Stimulated activated naive CD8-positive, alpha-beta T cell treated with anti-CD3 and anti-CD28 coated beads, Interleukin-15, amount 100 ng/mL, for 72 hours (primary cell): ENCODE results near the gene MBP.
A peak's percentile ranks its signal among the peaks of the same experiment; 100 is the strongest.

Source experiments
- ATAC-seq: fragments of 150-1000 bp; cut with Tn5 transposase; 2 replicates; pipeline ENCODE4 v1.10.0; 2021; ENCODE audit warnings: mild to moderate bottlenecking, moderate library complexity
- DNase-seq, 2 donors: peaks; one replicate each; pipeline ENCODE4 v3.0.0; 2021 to 2022
- H3K27ac Mint-ChIP-seq, 2 donors: one replicate each; pipeline ENCODE4 v1.8.0; 2022; ENCODE audit warnings: mild to moderate bottlenecking in 2 of 2, mixed read lengths in 2 of 2, moderate library complexity in 2 of 2
- H3K27me3 Mint-ChIP-seq: one replicate; pipeline ENCODE4 v1.8.0; 2022; ENCODE audit warnings: mixed read lengths
- H3K4me1 Mint-ChIP-seq: one replicate; pipeline ENCODE4 v1.8.0; 2022; ENCODE audit warnings: mild to moderate bottlenecking, mixed read lengths
- H3K4me3 Mint-ChIP-seq, 2 donors: one replicate each; pipeline ENCODE4 v1.8.0; 2022; ENCODE audit warnings: mild to moderate bottlenecking in 2 of 2, mixed read lengths in 2 of 2, moderate library complexity in 1 of 2
- H3K9me3 Mint-ChIP-seq, 2 donors: one replicate each; pipeline ENCODE4 v1.8.0; 2022; ENCODE audit warnings: mixed read lengths in 2 of 2

Gene MBP

GRCh38 chr18:77043541-77044280 lies 88.9 kb downstream of the MBP start:
- Mint-ChIP-seq H3K27ac (peak overlapping the region in 1 of 2 donors; percentile 7), H3K4me1 (peaks cover 21% of the 10 kb centered on the region), H3K27me3 (no peaks in the 10 kb centered on the region), H3K4me3 (no peak overlapping the region), H3K9me3 (no peaks in the 10 kb centered on the region)
- DNase-seq (no peak), ATAC-seq (peak; percentile 9)

GRCh38 chr18:77042583-77042982 lies 90.0 kb downstream of the MBP start:
- no peak overlapping the region for H3K4me3 Mint-ChIP-seq
- H3K9me3 Mint-ChIP-seq = no peaks in the 10 kb centered on the region
- no peaks in the 10 kb centered on the region for H3K27me3 Mint-ChIP-seq
- ATAC-seq (no peak), DNase-seq (no peak)
- no peak overlapping the region for H3K27ac Mint-ChIP-seq
- peaks cover 21% of the 10 kb centered on the region for H3K4me1 Mint-ChIP-seq

GRCh38 chr18:77039196-77040130 lies 93.1 kb downstream of the MBP start:
- no peak overlapping the region for H3K4me3 Mint-ChIP-seq
- H3K4me1 Mint-ChIP-seq = peaks cover 36% of the 10 kb centered on the region
- H3K27me3 Mint-ChIP-seq = no peaks in the 10 kb centered on the region
- H3K9me3 Mint-ChIP-seq = no peaks in the 10 kb centered on the region
- DNase-seq (no peak), ATAC-seq (no peak)
- H3K27ac Mint-ChIP-seq = peak overlapping the region in 1 of 2 donors; percentile 11

GRCh38 chr18:77038182-77038858 lies 94.3 kb downstream of the MBP start:
- peaks cover 38% of the 10 kb centered on the region for H3K4me1 Mint-ChIP-seq
- DNase-seq (no peak), ATAC-seq (no peak)
- no peaks in the 10 kb centered on the region for H3K27me3 Mint-ChIP-seq
- H3K9me3 Mint-ChIP-seq = no peaks in the 10 kb centered on the region
- H3K27ac Mint-ChIP-seq = peak overlapping the region in 1 of 2 donors; percentile 13
- H3K4me3 Mint-ChIP-seq = no peak overlapping the region

GRCh38 chr18:77037567-77037966 lies 95.0 kb downstream of the MBP start:
- H3K27me3 Mint-ChIP-seq = no peaks in the 10 kb centered on the region
- H3K4me3 Mint-ChIP-seq = no peak overlapping the region
- DNase-seq (no peak), ATAC-seq (no peak)
- H3K9me3 Mint-ChIP-seq = no peaks in the 10 kb centered on the region
- no peak overlapping the region for H3K27ac Mint-ChIP-seq
- H3K4me1 Mint-ChIP-seq = peaks cover 42% of the 10 kb centered on the region

- no peak for DNase-seq
- Mint-ChIP-seq H3K4me3 (no peak overlapping the region), H3K27me3 (no peaks in the 10 kb centered on the region), H3K27ac (peak overlapping the region; percentile 55 to 72), H3K9me3 (no peaks in the 10 kb centered on the region), H3K4me1 (peaks cover 57% of the 10 kb centered on the region)
- ATAC-seq = no peak
Observed at GRCh38 chr18:77035380-77036187, 97.0 kb downstream of the MBP start.

GRCh38 chr18:77033575-77033974 lies 99.0 kb downstream of the MBP start:
- no peaks in the 10 kb centered on the region for H3K27me3 Mint-ChIP-seq
- no peak overlapping the region for H3K27ac Mint-ChIP-seq
- peaks cover 6 to 7% of the 10 kb centered on the region in 2 donors for H3K9me3 Mint-ChIP-seq
- H3K4me3 Mint-ChIP-seq = no peak overlapping the region
- DNase-seq (no peak), ATAC-seq (no peak)
- H3K4me1 Mint-ChIP-seq = peaks cover 40% of the 10 kb centered on the region

GRCh38 chr18:77032181-77032701 lies 100.3 kb downstream of the MBP start:
- DNase-seq (no peak), ATAC-seq (no peak)
- peak overlapping the region in 1 of 2 donors; percentile 42 for H3K27ac Mint-ChIP-seq
- H3K4me1 Mint-ChIP-seq = peaks cover 40% of the 10 kb centered on the region
- no peak overlapping the region for H3K4me3 Mint-ChIP-seq
- H3K9me3 Mint-ChIP-seq = peaks cover 6 to 7% of the 10 kb centered on the region in 2 donors
- no peaks in the 10 kb centered on the region for H3K27me3 Mint-ChIP-seq

- no peak overlapping the region for H3K4me3 Mint-ChIP-seq
- peaks cover 6 to 7% of the 10 kb centered on the region in 2 donors for H3K9me3 Mint-ChIP-seq
- H3K27me3 Mint-ChIP-seq = no peaks in the 10 kb centered on the region
- DNase-seq = no peak
- H3K4me1 Mint-ChIP-seq = peaks cover 40% of the 10 kb centered on the region
- H3K27ac Mint-ChIP-seq = peak overlapping the region; percentile 1 to 52
- ATAC-seq = no peak
Observed at GRCh38 chr18:77031662-77032061, 100.9 kb downstream of the MBP start.

GRCh38 chr18:77030201-77030600 lies 102.4 kb downstream of the MBP start:
- Mint-ChIP-seq H3K4me1 (peaks cover 34% of the 10 kb centered on the region), H3K9me3 (peaks cover 6 to 7% of the 10 kb centered on the region in 2 donors), H3K4me3 (no peak overlapping the region), H3K27me3 (no peaks in the 10 kb centered on the region), H3K27ac (no peak overlapping the region)
- no peak for DNase-seq
- no peak for ATAC-seq

GRCh38 chr18:77025831-77026363 lies 106.7 kb downstream of the MBP start:
- DNase-seq = no peak
- no peak for ATAC-seq
- H3K4me3 Mint-ChIP-seq = no peak overlapping the region
- peaks cover 16% of the 10 kb centered on the region for H3K4me1 Mint-ChIP-seq
- H3K9me3 Mint-ChIP-seq = peaks cover 6 to 7% of the 10 kb centered on the region in 2 donors
- H3K27ac Mint-ChIP-seq = no peak overlapping the region
- no peaks in the 10 kb centered on the region for H3K27me3 Mint-ChIP-seq

- Mint-ChIP-seq H3K4me3 (no peak overlapping the region), H3K27me3 (no peaks in the 10 kb centered on the region), H3K4me1 (peaks cover 16% of the 10 kb centered on the region), H3K27ac (no peak overlapping the region), H3K9me3 (peaks cover 6 to 7% of the 10 kb centered on the region in 2 donors)
- DNase-seq (no peak), ATAC-seq (no peak)
Observed at GRCh38 chr18:77025123-77025522, 107.5 kb downstream of the MBP start.

- Mint-ChIP-seq H3K27ac (no peak overlapping the region), H3K9me3 (peaks cover 0 to under 1% of the 10 kb centered on the region in 2 donors), H3K4me3 (no peak overlapping the region), H3K4me1 (peaks cover 20% of the 10 kb centered on the region), H3K27me3 (no peaks in the 10 kb centered on the region)
- ATAC-seq (no peak), DNase-seq (no peak)
Observed at GRCh38 chr18:77024476-77024875, 108.1 kb downstream of the MBP start.

GRCh38 chr18:77023102-77023782 lies 109.3 kb downstream of the MBP start:
- H3K4me3 Mint-ChIP-seq = no peak overlapping the region
- no peak overlapping the region for H3K27ac Mint-ChIP-seq
- H3K4me1 Mint-ChIP-seq = peaks cover 24% of the 10 kb centered on the region
- ATAC-seq (no peak), DNase-seq (no peak)
- peaks cover 0 to 11% of the 10 kb centered on the region in 2 donors for H3K9me3 Mint-ChIP-seq
- H3K27me3 Mint-ChIP-seq = no peaks in the 10 kb centered on the region
